ENCODE data around the gene ICA1. TPM values are rescaled to one million over a fixed set of nuclear protein-coding genes. Genes with fewer than 3 reads are reported as not detected.
A peak's percentile ranks its signal among the peaks of the same experiment; 100 is the strongest.

The ICA1 gene
- polyA plus RNA-seq, 3 donors = 3.2 to 7.0 (median 4.2) TPM

GRCh38 chr7:8227261-8227660 is 34.7 kb downstream of the ICA1 start:
- intact Hi-C loops (cut with micrococcal nuclease) = no loop called here
- no peak overlapping the region for H3K4me3 ChIP-seq (replicated peaks in 1 of 3; ENCODE audit: low read depth in 2 of 3, low read length in 3 of 3)

GRCh38 chr7:8226501-8226900 is 35.5 kb downstream of the ICA1 start:
- Histone ChIP-seq H3K9me3 (replicated peaks in 1 of 2; ENCODE audit: control insufficient read depth in 1 of 2, insufficient read depth in 1 of 2, low read length in 2 of 2) (no peaks in the 10 kb centered on the region), H3K4me3 (replicated peaks in 1 of 3; ENCODE audit: low read depth in 2 of 3, low read length in 3 of 3) (no peak overlapping the region), H3K79me2 (ENCODE audit: insufficient read depth, low read length) (no peaks in the 10 kb centered on the region), H3K4me1 (ENCODE audit: control insufficient read depth in 1 of 2, insufficient read depth in 2 of 2, low read length in 2 of 2) (no peaks in the 10 kb centered on the region), H3K27me3 (ENCODE audit: control insufficient read depth in 2 of 2, insufficient read depth in 2 of 2, low read length in 2 of 2) (no peaks in the 10 kb centered on the region), H3K36me3 (replicated peaks in 1 of 2; ENCODE audit: control insufficient read depth in 1 of 2, insufficient read depth in 2 of 2, low read length in 2 of 2) (no peaks in the 10 kb centered on the region), H4K20me1 (ENCODE audit: insufficient read depth, low read length) (no peaks in the 10 kb centered on the region), H3K27ac (ENCODE audit: low read depth in 1 of 2, low read length in 2 of 2) (no peak overlapping the region), H2AFZ (ENCODE audit: insufficient read depth, low read depth, low read length, poor library complexity, severe bottlenecking) (no peak overlapping the region), H3K9ac (ENCODE audit: insufficient read depth, low read length, poor library complexity, severe bottlenecking) (no peak overlapping the region), H3K4me2 (replicated peaks; ENCODE audit: extremely low read depth, low read length, poor library complexity, severe bottlenecking) (no peak overlapping the region)
- Mint-ChIP-seq H3K9me3 (no peaks in the 10 kb centered on the region), H3K4me3 (no peak overlapping the region), H3K27ac (peak overlapping the region in 1 of 7 donors; percentile 51), H3K36me3 (peaks cover 0 to 5% of the 10 kb centered on the region in 2 donors), H3K27me3 (ENCODE audit: low read depth in 3 of 3) (no peaks in the 10 kb centered on the region), H3K4me1 (no peaks in the 10 kb centered on the region)
- DNase-seq = no peak
- intact Hi-C loops (cut with micrococcal nuclease) = no loop called here
- WGBS (ENCODE audit: insufficient coverage) = no CpG with 5 or more reads among the region's 2 CpGs
- TF ChIP-seq, protein P1, sequence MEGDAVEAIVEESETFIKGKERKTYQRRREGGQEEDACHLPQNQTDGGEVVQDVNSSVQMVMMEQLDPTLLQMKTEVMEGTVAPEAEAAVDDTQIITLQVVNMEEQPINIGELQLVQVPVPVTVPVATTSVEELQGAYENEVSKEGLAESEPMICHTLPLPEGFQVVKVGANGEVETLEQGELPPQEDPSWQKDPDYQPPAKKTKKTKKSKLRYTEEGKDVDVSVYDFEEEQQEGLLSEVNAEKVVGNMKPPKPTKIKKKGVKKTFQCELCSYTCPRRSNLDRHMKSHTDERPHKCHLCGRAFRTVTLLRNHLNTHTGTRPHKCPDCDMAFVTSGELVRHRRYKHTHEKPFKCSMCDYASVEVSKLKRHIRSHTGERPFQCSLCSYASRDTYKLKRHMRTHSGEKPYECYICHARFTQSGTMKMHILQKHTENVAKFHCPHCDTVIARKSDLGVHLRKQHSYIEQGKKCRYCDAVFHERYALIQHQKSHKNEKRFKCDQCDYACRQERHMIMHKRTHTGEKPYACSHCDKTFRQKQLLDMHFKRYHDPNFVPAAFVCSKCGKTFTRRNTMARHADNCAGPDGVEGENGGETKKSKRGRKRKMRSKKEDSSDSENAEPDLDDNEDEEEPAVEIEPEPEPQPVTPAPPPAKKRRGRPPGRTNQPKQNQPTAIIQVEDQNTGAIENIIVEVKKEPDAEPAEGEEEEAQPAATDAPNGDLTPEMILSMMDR (IDR thresholded peaks at IDR 0.05) = no peak

More at GRCh38 chr7:8227261-8227660, 34.7 kb downstream of the ICA1 start:
- Histone ChIP-seq H3K79me2 (ENCODE audit: insufficient read depth, low read length) (no peaks in the 10 kb centered on the region), H3K27me3 (ENCODE audit: control insufficient read depth in 2 of 2, insufficient read depth in 2 of 2, low read length in 2 of 2) (no peaks in the 10 kb centered on the region), H3K36me3 (replicated peaks in 1 of 2; ENCODE audit: control insufficient read depth in 1 of 2, insufficient read depth in 2 of 2, low read length in 2 of 2) (no peaks in the 10 kb centered on the region), H3K9me3 (replicated peaks in 1 of 2; ENCODE audit: control insufficient read depth in 1 of 2, insufficient read depth in 1 of 2, low read length in 2 of 2) (no peaks in the 10 kb centered on the region), H3K4me2 (replicated peaks; ENCODE audit: extremely low read depth, low read length, poor library complexity, severe bottlenecking) (no peak overlapping the region), H3K4me1 (ENCODE audit: control insufficient read depth in 1 of 2, insufficient read depth in 2 of 2, low read length in 2 of 2) (no peaks in the 10 kb centered on the region), H2AFZ (ENCODE audit: insufficient read depth, low read depth, low read length, poor library complexity, severe bottlenecking) (no peak overlapping the region), H3K9ac (ENCODE audit: insufficient read depth, low read length, poor library complexity, severe bottlenecking) (no peak overlapping the region), H3K27ac (ENCODE audit: low read depth in 1 of 2, low read length in 2 of 2) (no peak overlapping the region), H4K20me1 (ENCODE audit: insufficient read depth, low read length) (no peaks in the 10 kb centered on the region)
- Mint-ChIP-seq H3K4me3 (no peak overlapping the region), H3K4me1 (no peaks in the 10 kb centered on the region), H3K36me3 (peaks cover 0 to 5% of the 10 kb centered on the region in 2 donors), H3K27me3 (ENCODE audit: low read depth in 3 of 3) (no peaks in the 10 kb centered on the region), H3K9me3 (no peaks in the 10 kb centered on the region), H3K27ac (no peak overlapping the region)
- TF ChIP-seq, protein P1 (IDR thresholded peaks at IDR 0.05) = no peak
- WGBS (ENCODE audit: insufficient coverage) = 90% methylated on average over 1 of the region's 3 CpGs
- no peak for DNase-seq
